ENCODE results near the gene RGS5.

RGS5 gene

DNA sequence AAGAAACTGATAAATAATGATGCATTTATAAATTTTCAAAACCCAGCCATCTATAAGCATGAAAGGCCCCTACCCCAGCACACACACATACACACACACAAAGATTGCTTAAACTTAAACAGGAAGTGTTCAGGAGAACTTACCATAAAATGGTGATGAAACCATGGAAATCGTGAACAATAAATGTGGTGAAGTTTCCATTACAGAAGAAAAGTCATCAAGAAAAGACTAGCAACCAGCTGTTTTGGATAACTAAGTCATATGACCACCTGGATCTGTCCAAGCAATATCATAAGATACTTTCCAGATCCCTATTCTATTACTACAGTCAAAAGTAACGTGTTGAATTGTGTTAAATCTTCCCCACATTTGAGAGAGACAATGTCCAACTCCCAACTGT lies 24.1 kb downstream of the RGS5 start:
- DNase-seq: no peak

DNA sequence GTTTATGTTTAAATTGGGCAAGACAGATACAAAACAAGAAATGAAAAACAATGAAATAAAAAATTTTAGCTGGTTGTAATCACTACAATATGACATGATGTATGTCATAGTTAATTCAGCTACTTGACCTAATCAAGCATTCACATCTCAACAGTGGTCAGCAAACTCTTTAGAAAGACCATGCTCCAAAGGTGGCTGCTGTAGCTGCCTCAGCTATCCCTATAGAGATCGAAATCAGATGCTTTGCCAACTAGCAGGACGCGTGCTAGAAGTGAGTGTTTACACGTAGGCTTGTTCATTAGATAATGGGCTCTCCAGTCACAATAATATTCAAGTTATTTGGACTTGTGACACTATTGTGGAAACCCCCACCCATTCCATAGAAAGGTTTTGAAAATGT lies 25.9 kb downstream of the RGS5 start:
- DNase-seq: no peak

DNA sequence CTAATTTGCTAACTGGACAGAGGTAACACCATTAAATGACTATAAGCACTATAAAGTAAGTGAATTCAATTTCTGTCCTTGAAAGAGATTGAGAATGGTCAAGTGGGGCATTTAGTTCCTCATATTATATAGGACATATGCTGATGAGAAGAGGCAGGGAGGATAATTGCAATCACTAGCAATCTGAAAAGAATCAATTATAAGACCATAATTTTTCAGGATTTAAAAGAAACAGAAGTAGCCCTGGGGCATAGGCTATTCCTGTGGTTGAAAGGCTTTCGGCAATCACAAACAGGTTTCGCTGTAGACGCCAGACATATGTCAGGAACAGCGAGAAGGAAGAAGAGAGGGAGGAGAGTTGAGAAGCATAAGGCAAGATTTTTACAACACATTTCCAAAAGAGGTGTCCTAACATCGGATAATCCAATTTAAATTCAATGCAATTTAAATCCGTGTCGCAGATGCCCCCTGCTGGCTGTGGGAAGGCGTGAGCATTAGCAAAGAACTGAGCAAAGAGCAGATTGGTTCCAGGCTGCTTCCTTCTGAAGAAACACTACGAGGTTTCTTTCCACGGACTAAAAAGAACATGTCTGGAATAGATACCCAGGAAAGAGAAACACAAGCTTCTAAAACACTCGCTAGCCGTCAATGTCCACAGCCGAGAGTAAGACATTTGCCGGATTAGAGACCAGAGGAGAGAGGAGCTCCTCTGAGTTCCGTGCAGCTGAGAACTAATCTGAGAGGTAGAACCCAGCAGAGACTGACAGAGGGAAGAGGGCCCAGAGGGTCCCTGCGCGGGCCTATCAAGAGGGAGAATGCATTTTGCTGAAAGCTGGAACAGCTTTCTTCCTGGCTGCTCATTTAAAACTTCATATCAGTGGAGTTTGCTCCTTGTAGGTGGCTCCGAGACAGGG lies 27.9 kb downstream of the RGS5 start:
- DNase-seq: peak; percentile 21

DNA sequence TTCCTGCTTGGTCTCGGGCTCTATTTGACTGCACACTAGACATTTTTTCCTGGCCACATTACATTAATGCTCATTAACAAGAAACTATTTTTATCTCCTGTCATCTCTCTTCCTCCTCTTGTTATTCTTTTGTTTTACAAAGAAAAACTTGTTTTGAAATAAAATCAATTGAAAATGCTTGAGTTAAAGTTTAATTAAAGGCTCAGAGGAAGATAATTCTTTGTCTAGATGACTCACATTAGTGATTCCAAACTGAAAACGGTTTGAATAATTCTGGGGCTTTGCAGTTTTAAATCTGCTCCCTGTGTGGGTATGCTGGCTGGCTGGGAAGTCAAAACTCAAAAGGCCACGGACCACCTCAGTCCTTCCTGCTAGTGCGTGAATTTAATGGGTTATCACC lies 29.6 kb downstream of the RGS5 start:
- no peak for DNase-seq

DNA sequence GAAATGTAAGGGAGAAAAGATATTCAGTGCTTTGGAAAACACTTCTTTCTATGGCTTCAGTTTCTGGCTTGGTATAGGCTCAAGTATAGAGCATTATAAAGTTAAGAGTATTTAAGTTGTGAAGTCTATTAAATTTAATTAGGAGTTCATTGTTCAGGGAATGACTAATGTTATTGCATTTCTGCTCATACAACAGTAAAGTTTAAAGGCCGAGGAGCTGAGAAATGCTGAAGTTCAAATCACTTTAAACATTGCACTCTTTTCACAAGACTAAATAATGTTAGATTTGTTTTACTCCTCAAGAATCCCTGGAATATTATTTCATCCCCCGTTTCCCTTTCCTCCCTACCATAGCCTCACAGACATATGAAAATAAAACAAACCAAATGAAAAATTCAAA lies 30.1 kb downstream of the RGS5 start:
- no peak for DNase-seq

DNA sequence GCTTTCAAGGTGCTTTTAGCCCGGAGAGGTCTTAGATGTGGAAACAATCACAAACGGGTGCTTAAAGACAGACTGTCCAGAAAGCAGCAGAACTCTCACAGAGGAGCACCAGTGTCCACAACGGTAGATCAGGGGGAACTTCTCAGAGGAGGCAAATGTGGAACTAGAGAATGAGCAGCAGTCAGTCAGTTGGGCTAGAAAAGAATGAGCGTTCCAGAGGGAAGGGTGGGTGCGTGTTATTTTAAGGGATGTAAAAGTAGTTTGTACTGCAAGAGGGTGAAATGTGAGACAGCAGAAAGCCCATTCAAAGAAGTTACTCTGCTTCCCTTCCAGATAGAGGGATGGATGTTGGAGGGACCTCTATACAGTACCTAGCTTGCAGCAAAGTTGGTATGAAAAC lies 30.9 kb downstream of the RGS5 start:
- no peak for DNase-seq

DNA sequence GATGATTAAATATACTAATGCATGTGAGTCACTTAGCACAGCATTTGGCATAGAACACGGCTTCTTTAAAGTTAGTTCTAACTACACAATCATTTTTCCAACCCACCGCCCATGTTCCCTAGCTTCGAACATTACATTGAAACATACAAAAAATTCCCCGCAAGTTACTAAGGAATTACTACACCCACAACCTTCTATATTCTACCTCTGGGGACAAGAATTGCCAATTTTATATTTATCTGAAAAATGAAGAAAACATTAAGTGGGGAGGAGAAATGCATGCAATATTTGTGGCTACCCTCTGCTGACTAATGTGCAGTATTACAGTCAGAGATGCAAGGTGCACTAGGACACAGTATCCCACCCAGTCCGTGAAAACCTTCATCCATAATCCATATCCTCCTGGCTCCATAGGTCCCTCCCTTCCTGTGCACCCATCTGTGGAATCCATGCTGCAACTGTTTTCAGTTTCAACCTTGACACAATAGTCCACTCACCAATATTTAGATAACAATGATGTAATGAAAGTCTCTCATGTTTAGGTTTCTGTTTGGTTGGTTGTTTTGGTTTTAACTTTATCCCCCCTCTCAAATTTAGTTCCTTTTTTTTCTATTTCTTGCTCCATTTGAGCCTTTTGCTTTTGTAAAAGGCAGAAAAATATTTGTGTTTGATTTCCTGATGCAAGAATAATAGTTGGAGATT lies 31.6 kb downstream of the RGS5 start:
- DNase-seq: no peak

DNA sequence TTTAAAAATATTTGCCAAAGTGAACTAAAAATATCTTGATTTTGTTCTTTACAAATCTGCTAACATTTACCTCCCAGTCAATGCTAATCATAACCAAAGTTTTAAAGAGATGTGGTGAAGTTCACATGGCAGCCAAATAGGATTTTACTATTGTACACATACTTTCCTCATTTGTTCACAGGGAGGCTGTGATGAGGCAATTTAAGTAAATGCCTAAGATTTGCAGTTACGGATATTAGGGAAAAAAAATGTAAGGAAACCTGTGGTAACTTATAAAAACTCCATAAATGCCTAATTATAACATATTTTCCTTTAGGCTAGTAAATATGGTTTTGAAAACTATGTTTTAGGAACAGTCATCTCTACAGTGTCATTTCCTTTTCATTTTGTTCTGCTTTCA lies 32.4 kb downstream of the RGS5 start:
- DNase-seq: no peak

DNA sequence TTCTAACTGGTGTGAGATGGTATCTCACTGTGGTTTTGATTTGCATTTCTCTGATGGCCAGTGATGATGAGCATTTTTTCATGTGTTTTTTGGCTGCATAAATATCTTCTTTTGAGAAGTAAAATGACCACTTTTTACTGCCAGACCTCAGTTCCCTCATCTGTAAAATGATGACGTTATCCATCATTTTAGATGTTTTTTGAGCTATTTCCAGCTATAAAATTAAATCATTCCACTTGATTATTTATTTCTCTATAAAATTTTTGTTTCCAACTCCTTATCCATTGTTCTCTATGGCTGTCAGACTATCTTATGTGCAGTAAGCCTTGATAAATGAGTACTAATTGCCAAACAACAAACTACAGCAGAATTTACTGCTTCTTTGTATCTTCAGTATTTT lies 33.2 kb downstream of the RGS5 start:
- no peak for DNase-seq

DNA sequence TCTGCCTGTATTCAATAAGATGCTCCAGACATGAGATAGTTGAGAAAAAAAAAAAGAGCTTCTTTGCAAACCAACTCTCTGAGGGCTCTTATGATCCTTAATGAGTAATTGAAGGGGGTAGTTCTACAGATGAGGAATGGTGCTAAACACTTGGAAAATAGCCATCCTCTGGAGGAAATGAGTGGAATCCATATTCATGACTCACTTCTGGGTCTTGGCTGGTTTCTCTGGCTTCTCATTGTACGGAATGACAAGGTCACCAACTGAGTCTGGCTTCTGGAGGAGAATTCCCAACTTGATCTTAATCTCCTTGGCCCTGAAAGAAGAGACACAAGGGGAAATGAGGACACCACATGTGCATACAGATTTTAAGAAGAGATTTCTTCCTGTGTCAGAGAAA lies 34.7 kb downstream of the RGS5 start:
- DNase-seq: no peak

DNA sequence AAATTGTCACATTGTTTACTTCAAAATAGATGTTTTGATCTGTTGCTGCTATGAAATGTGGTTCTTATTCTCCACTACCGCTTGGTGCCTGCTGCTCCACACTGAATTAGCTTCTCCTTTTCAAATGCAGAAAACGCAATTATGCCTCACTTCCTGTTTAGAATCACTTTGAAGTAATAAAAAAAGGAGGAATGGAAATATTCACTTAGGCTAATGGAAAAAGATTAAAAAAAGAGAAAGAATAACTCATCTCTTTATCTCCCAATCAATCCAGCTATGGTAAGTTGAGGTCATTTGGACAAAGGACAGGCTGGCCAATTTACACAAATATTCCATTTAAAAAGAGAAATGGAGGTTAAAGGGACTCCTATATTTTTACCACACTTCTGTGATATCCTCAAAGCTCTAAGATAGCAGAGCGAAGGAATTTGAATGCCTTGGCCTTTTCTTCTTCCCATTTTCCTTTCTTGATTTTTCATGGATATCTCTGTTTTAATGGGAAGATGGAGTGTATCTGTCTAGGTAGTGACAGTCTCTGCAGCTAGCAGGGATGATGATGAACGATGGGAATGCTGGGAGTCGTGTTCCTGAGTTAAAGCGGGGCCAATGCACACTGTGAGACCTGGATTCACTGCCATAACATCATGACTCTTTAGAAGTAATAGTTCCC lies 35.7 kb downstream of the RGS5 start:
- no peak for DNase-seq

DNA sequence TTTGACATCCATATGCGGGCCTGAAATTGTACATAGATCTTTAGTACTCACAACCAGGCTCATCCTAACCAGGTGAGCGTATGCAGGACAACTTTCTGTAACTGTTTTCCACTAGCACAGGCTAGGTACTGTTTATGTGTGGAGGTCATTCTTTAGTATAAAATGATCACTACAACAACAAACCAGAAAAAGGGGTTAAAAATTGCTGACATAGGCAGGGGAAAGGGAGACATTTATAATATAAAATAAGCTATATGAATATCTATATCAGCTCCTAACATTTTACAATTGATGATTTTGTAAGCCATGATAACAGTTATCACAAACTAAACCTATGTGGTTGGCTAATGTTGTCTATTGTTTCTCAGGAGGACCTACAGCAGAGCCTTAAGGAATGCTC lies 37.6 kb downstream of the RGS5 start:
- DNase-seq: no peak

DNA sequence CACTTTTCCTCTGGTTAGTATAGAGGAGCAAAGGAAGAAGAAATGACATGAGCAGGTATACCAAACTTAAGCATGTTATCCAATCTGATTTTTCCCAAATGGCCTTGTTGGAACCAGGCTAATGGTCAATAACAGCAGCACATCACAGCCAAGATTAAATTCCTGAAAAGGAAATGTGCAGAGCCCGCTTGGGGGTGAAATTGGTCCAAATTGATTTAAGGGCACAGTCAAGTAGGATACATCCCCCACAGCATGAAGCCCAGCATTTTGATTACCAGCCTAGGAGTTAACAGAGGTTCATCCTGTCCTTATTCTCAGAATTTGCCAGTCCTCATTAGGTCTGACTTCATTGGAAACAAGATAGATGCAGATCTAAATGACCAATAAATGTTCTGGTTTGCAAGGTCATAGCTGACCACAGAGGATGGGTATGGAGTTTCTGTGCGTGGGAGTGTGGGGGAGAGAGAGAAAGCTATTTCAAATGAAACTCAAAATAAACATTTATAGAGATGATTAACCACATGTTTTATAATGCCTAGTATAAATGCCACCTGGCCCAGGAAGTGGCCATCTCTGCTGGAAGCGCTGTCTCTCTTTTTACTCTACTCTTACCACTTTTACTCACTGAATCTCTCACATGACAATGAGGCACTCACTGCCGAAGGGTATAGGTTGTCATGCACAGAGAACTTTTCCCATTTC lies 38.7 kb downstream of the RGS5 start:
- no peak for DNase-seq

DNA sequence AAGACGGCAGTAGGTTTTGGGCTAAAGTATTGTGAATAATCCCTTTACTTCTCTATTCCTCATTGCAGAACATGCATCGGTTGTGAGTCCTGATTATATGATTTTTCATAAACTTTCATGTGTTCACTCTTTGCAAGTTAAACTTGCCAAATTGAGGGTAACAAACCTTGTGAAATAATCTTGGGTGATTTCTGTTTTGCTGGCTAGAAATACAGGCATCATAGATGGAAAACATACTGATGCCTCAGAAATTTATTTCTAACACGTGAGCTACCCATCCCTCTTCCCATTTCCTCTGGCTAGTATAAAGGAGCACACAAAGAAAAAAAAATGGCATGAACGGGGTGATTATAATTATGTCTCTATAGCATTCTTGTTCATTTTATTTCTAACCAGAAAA lies 39.6 kb downstream of the RGS5 start:
- no peak for DNase-seq

DNA sequence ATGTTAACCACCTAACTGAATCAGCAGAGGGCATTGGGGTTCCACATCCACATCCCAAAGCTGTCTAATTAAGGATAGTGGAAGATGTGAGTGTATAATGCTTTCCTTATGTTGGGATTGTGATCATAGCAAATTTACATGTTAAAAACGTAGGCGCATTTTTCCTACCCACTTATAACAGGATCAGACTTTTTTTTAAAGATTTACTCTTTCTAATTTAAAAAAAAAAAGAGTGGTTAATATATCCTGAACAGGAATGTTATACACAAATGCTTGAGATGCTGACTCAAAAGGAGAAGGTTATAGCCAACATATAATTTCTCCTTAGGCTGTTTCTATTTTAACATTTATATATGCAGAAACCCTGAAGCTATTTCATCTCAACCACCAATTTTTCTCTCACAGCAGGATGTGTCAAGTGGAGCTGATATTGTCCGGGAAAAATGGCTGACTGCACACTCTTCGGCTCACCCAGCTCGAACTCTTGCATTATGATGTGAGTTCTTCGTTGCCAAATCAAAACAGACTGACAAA lies 40.3 kb downstream of the RGS5 start:
- DNase-seq: no peak

DNA sequence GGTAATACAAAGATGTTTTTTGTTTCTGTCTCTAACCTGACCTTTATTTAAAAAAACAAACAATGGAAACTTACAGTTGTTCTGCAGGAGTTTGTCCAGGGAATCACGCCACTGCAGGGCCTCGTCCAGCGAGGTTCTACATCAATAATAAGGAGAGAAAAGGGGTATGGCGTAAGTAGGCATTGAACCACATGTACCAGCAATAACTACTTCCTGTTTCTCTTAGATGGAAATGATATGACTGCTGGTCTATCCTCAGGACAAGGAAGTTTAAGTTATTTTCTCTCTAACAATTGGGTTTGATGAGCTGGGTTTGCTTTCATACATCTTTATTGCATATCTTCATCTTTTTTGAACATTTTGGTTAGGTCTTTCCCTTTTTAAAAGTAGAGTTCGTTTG lies 40.9 kb downstream of the RGS5 start:
- no peak for DNase-seq

DNA sequence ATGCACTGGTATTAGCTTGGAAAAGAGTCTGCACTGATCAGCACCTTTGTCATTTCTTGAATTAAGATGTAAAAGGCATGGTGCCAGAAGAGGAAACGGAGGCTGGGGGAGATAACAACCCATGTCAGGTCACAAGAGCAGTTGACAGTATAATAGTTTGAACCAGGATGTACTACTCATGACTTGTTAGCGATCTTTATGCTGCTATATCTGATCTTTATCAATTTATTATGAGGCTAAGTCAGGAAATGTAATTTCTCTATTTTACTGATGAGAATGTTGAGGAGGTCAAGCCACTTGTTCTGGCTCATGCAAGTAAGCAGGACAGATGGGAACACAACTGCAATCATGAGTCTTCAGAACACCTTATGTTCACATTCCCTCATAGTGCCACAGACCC lies 41.4 kb downstream of the RGS5 start:
- DNase-seq: no peak

DNA sequence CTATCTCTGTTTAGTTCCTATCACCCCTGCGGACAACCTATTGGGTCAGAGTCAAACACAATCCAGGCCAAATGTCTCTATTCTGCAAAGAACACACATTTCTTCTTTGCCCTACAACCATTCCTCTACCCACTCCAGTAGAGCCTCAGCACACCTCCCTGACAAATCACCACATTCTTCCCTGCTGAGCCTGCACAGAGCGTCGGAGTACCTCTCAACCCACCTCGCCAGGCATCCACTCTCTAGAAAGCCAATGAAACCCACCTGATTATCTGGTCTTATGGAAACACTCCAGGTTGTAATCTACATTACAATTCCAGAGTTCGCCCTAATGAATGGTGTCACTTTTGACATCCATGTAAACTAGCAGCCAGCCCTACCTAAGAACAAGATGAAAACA lies 47.1 kb downstream of the RGS5 start:
- DNase-seq: no peak

DNA sequence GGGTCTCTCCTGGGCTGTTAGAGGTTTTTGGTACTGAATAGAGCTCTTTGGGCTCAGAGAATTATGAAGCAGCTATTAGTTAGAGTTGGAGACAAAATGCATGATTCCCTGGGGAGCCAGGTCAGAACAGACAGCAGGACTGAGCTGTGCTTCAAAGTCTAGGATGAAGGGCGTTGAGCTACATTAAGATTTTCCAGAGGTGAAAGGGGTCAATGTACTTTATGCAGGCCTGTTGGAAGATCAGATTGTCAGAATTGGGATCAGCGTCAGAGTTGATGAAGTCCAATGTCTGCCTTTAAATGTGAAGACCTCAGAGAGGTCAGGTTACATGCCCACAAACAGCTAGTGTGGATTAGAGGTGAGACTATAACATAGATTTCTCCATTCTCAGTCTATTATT lies 53.8 kb downstream of the RGS5 start:
- no peak for DNase-seq

DNA sequence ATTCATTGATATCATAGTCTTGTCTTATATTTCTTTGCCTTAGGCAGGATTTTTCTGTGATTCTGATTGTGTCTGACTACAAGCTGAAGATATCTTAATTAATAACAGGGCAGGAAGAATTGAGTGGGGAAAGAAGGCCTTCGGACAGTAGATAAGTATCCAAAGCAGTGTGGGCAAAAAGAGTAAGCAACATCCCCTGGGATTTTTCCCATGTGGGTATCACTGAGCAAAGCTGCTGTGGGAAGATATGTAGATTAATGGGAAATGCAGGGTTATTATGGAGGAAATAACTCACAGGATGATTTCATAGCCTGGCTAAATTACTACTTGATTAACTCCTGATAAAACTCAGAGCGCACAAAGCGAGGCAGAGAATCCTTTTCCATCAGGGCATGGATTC lies 55.7 kb downstream of the RGS5 start:
- no peak for DNase-seq

DNA sequence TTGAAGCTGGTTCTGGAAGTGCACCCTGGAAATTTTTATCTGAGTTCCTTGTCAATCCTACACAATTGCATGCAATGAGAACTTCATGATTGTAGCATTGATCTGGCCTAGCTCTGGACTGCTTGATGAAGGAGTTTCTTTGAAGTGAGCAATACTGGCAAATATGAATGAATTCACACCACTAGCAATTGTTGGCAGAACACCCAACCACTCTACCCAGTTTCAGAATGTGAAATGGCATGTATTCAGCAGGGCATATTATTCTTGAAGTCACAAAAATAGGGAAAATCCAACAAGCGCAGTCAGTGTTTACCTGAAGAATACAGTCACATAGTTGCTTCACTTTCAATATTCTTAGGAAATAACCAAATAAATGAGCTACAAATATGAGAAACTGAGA lies 57.3 kb downstream of the RGS5 start:
- DNase-seq: no peak

DNA sequence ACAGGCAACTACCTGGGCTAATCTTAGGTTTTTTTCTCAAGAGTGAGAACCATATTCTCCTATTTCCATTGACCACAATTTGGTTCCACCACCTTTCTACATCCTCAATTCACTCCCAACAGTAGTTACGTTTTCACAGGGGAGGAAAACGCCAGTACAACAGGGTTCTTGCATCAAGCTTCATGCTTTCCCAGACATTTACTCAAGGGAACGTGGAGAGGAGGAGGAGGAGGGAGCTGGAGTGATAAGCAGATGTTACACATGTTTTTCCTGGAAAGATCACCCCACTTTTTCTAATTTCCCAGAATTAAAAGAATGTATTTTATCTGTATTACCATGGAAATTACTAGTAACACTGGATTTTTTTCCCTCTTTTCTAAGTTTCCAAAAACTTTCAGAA lies 58.3 kb downstream of the RGS5 start:
- DNase-seq: no peak

DNA sequence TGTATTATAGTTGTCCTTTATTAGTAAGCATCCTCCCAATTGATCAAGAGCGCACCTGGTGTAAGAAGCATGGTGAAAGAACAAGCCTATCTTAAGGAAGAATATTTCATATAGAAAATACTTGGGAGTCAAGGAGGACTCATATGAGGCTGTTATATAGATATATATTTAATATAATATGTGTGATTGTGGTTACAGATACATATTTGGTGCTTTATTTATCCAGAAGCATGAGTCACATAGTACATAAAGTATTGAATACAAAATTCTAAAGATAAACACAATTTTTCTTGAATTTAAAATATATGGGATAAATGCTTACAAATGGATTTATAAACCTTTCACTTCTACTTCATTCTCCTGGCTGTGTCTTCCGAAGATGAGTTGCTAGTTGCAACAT lies 60.6 kb downstream of the RGS5 start:
- DNase-seq: no peak
